K562 (cell line): Measurements from ENCODE around the gene COL13A1. TPM values are rescaled to one million over a fixed set of nuclear protein-coding genes. Genes with fewer than 3 reads are reported as not detected.

ENCODE experiments used
- CC2D1A ChIP-seq: fragments of 450-650 bp; IDR thresholded peaks from 2 replicates; pipeline ENCODE4 v1.6.1; 2017; ENCODE audit warnings: mild to moderate bottlenecking
- EGR1 ChIP-seq: fragments of 450-650 bp; conservative IDR thresholded peaks from 2 replicates; pipeline ENCODE4 v1.6.1; 2017; ENCODE audit warnings: mild to moderate bottlenecking
- FOXP1 ChIP-seq: sonication (generic); formaldehyde crosslinking; IDR thresholded peaks from 2 replicates; pipeline ENCODE4 v1.8.0; 2022; ENCODE audit warnings: mild to moderate bottlenecking, missing genetic modification reagents
- LARP7 ChIP-seq: fragments of 450-650 bp; IDR thresholded peaks from 2 replicates; pipeline ENCODE4 v1.6.1; 2016
- TRIM25 ChIP-seq: fragments of 450-650 bp; IDR thresholded peaks from 2 replicates; pipeline ENCODE4 v1.7.0; 2016; ENCODE audit warnings: borderline replicate concordance
- ZNF232 ChIP-seq: sonication (generic); formaldehyde crosslinking; IDR thresholded peaks from 2 replicates; pipeline ENCODE4 v1.8.0; 2022; ENCODE audit warnings: mild to moderate bottlenecking, missing genetic modification reagents
- ZNF318 ChIP-seq, 2 experiments: fragments of 450-650 bp; IDR thresholded peaks; 2 replicates each; pipeline ENCODE4 v1.6.1; 2016; ENCODE audit warnings: mild to moderate bottlenecking in 2 of 2, borderline replicate concordance in 1 of 2, low read depth in 1 of 2, moderate library complexity in 1 of 2
- ZNF561 ChIP-seq: fragments of 450-650 bp; formaldehyde crosslinking; conservative IDR thresholded peaks from 2 replicates; pipeline ENCODE4 v1.4.0; 2020; ENCODE audit warnings: mild to moderate bottlenecking, moderate library complexity
- polyA plus RNA-seq, 8 experiments: library from polyadenylated mRNA; depleted of rRNA in 4 of 8; stranded (reverse) in 5 of 8; unstranded in 3 of 8; fragments of >200 nt; fragmentation: Nextera tagmentation in 2 of 8; fragmentation: Illumina TruSeq in 1 of 8; extraction: Ambion mirVana in 2 of 8; extraction: Trizol in 1 of 8; gene quantifications; 2 replicates each; pipeline versions ENCODE4 v1.2.1 to v1.2.3, GENCODE V29; 2011 to 2014; ENCODE audit warnings: inconsistent platforms in 1 of 8, missing spikeins in 1 of 8
- total RNA-seq, 7 experiments: library from RNA; depleted of rRNA in 6 of 7; stranded (reverse); fragments of >200 nt in 6 of 7; fragmentation: Illumina TruSeq in 2 of 7; extraction: Trizol in 2 of 7; gene quantifications; 2 replicates each; pipeline versions ENCODE4 v1.2.1 to v1.2.3, GENCODE V29; 2011 to 2021; ENCODE audit warnings: low replicate concordance in 1 of 7

COL13A1 gene
- total and polyA plus RNA-seq, 9 of the 15 experiments (the other 6 are each of a cell fraction or from before 2014, with no cell fraction given): not detected

GRCh38 chr10:69974551-69975155 lies 172.9 kb downstream of the COL13A1 start (continued):
- TF ChIP-seq ZNF318 (IDR thresholded peaks at IDR 0.05; ENCODE audit: borderline replicate concordance in 1 of 2, low read depth in 1 of 2) (no peak), ZNF561 (CRISPR knock-in tag) (no peak), EGR1 (no peak), ZNF232 (CRISPR knock-in tag) (no peak), TRIM25 (no peak), CC2D1A (no peak), LARP7 (no peak), FOXP1 (no peak)
